ENCODE data around the gene TNNI3K. TPM values are rescaled to one million over a fixed set of nuclear protein-coding genes. Genes with fewer than 3 reads are reported as not detected.

Gene TNNI3K
- total RNA-seq, 2 experiments from 2014 or later: not detected

Other genes starting within 250 kb of the TNNI3K start
- gene LRRIQ3, start 37.2 kb upstream of the TNNI3K start, total RNA-seq: 1 to 10 TPM; 2.5 to 2.6 TPM
- gene FPGT, start 37.1 kb upstream of the TNNI3K start, total RNA-seq: 10 to 100 TPM; 11.5 to 15.7 TPM